IMR-90 (cell line): ENCODE results near the gene RNF148. TPM values are rescaled to one million over a fixed set of nuclear protein-coding genes. Genes with fewer than 3 reads are reported as not detected.

Source experiments
- ATAC-seq: fragments of 200-7000 bp; cut with Tn5 transposase; 2 replicates; pipeline ENCODE4 v1.9.1; 2020; ENCODE audit warnings: low read depth, mild to moderate bottlenecking, moderate library complexity
- BruUV-seq: library from RNA; stranded (reverse); fragments of 400-500 nt; replicated peaks from 2 replicates; lab custom pipeline; 2021; lab: Mats Ljungman, UMichigan
- CTCF ChIA-PET: fragments of 300-600 bp; formaldehyde crosslinking; extraction: SDS; loops from one replicate; lab custom pipeline; 2021; ENCODE audit warnings: antibody characterized with exemption; lab: Yijun Ruan, JAX
- POLR2A ChIA-PET: fragments of 300-600 bp; sonication (Branson Sonifier 250); formaldehyde crosslinking; loops from one replicate; lab custom pipeline; 2022; ENCODE audit warnings: antibody characterized with exemption; ENCODE audit not compliant: unreplicated experiment; lab: Charles Lee
- DNase-seq: peaks from one replicate; pipeline ENCODE4 v3.0.0; 2013
- H2AFZ ChIP-seq: replicated peaks from 2 replicates; pipeline ENCODE3; 2013; ENCODE audit warnings: low read length, mild to moderate bottlenecking; ENCODE audit not compliant: poor library complexity
- H2AK5ac ChIP-seq: 2 replicates; pipeline ENCODE4 v1.6.1; 2013; ENCODE audit warnings: low read depth, low read length, inconsistent platforms
- H2AK9ac ChIP-seq: replicated peaks from 2 replicates; pipeline ENCODE3; 2013; ENCODE audit warnings: mild to moderate bottlenecking, low read depth, low read length, moderate library complexity; ENCODE audit not compliant: poor library complexity
- H2BK120ac ChIP-seq: 2 replicates; pipeline ENCODE4 v1.6.1; 2013; ENCODE audit warnings: low read depth, low read length, inconsistent platforms
- H2BK15ac ChIP-seq: 3 replicates; pipeline ENCODE4 v1.6.1; 2013; ENCODE audit warnings: low read depth, low read length, inconsistent platforms
- H2BK20ac ChIP-seq: 2 replicates; pipeline ENCODE4 v1.6.1; 2013; ENCODE audit warnings: low read depth, mild to moderate bottlenecking, inconsistent platforms, low read length, moderate library complexity
- H2BK5ac ChIP-seq: 2 replicates; pipeline ENCODE4 v1.6.1; 2013; ENCODE audit warnings: mild to moderate bottlenecking, low read depth, low read length, inconsistent platforms; ENCODE audit not compliant: poor library complexity, severe bottlenecking
- H3K14ac ChIP-seq: replicated peaks from 2 replicates; pipeline ENCODE4 v1.6.1; 2013; ENCODE audit warnings: low read depth, low read length, inconsistent platforms
- H3K18ac ChIP-seq: 2 replicates; pipeline ENCODE4 v1.6.1; 2013; ENCODE audit warnings: low read depth, low read length, control low read depth
- H3K23ac ChIP-seq: 2 replicates; pipeline ENCODE4 v1.6.1; 2013; ENCODE audit warnings: low read depth, low read length, inconsistent platforms
- H3K27ac ChIP-seq: 2 replicates; pipeline ENCODE4 v1.5.1; 2013; ENCODE audit warnings: mild to moderate bottlenecking, control low read depth, low read length; ENCODE audit not compliant: insufficient read depth
- H3K27me3 ChIP-seq: 2 replicates; pipeline ENCODE4 v1.6.1; 2013; ENCODE audit warnings: low read length; ENCODE audit not compliant: control insufficient read depth, insufficient read depth
- H3K36me3 ChIP-seq: 2 replicates; pipeline ENCODE4 v1.6.1; 2013; ENCODE audit warnings: low read length, mixed read lengths; ENCODE audit not compliant: control insufficient read depth, insufficient read depth
- H3K4ac ChIP-seq: 2 replicates; pipeline ENCODE4 v1.6.1; 2013; ENCODE audit warnings: low read depth, low read length, inconsistent platforms
- H3K4me1 ChIP-seq: 2 replicates; pipeline ENCODE4 v1.6.1; 2013; ENCODE audit warnings: low read length, mixed read lengths; ENCODE audit not compliant: control insufficient read depth, insufficient read depth
- H3K4me2 ChIP-seq: 2 replicates; pipeline ENCODE4 v1.6.1; 2013; ENCODE audit warnings: low read depth, mild to moderate bottlenecking, control low read depth, low read length, moderate library complexity
- H3K4me3 ChIP-seq: 2 replicates; pipeline ENCODE4 v1.5.1; 2013; ENCODE audit warnings: low read depth, mild to moderate bottlenecking, control low read depth, low read length, moderate library complexity; ENCODE audit not compliant: insufficient read depth
- H3K56ac ChIP-seq: 2 replicates; pipeline ENCODE4 v1.6.1; 2013; ENCODE audit warnings: low read length, inconsistent platforms; ENCODE audit not compliant: insufficient read depth; ENCODE audit errors: extremely low read depth
- H3K79me1 ChIP-seq, 2 experiments: 2 replicates each; pipeline ENCODE4 v1.6.1; 2013; ENCODE audit warnings: low read length in 2 of 2, inconsistent platforms in 1 of 2, low read depth in 1 of 2
- H3K9ac ChIP-seq: 2 replicates; pipeline ENCODE4 v1.6.1; 2013; ENCODE audit warnings: low read depth, low read length, control low read depth
- H3K9me1 ChIP-seq: 2 replicates; pipeline ENCODE4 v1.6.1; 2013; ENCODE audit warnings: low read length, inconsistent platforms; ENCODE audit not compliant: insufficient read depth
- H3K9me3 ChIP-seq: 2 replicates; pipeline ENCODE4 v1.6.1; 2013; ENCODE audit warnings: low read length; ENCODE audit not compliant: control insufficient read depth, insufficient read depth
- H4K20me1 ChIP-seq: 2 replicates; pipeline ENCODE4 v1.6.1; 2013; ENCODE audit warnings: low read length, inconsistent platforms; ENCODE audit not compliant: insufficient read depth
- H4K5ac ChIP-seq: 2 replicates; pipeline ENCODE4 v1.6.1; 2013; ENCODE audit warnings: mild to moderate bottlenecking, low read depth, low read length, control low read depth
- H4K8ac ChIP-seq, 2 experiments: 2 replicates each; pipeline ENCODE4 v1.6.1; 2013; ENCODE audit warnings: low read depth in 2 of 2, low read length in 2 of 2, control low read depth in 1 of 2, inconsistent platforms in 1 of 2
- H4K91ac ChIP-seq: 2 replicates; pipeline ENCODE4 v1.6.1; 2013; ENCODE audit warnings: low read depth, low read length, inconsistent platforms; ENCODE audit not compliant: insufficient read depth
- BHLHE40 ChIP-seq: fragments of 150-350 bp; IDR thresholded peaks from 2 replicates; pipeline ENCODE4 v1.6.1; 2016; ENCODE audit warnings: mild to moderate bottlenecking, low read depth, low read length
- CEBPB ChIP-seq: IDR thresholded peaks from 2 replicates; pipeline ENCODE4 v1.6.1; 2012; ENCODE audit warnings: low read depth, low read length, improper control_type of control experiment
- CHD1 ChIP-seq: IDR thresholded peaks from 2 replicates; pipeline ENCODE4 v1.6.1; 2012; ENCODE audit warnings: low read depth, low read length, improper control_type of control experiment
- MAFK ChIP-seq: IDR thresholded peaks from 2 replicates; pipeline ENCODE4 v1.6.1; 2012; ENCODE audit warnings: low read depth, low read length, improper control_type of control experiment
- MXI1 ChIP-seq: IDR thresholded peaks from 2 replicates; pipeline ENCODE4 v1.6.1; 2012; ENCODE audit warnings: low read depth, mild to moderate bottlenecking, low read length, moderate library complexity, borderline replicate concordance
- NFE2L2 ChIP-seq: fragments of 150-350 bp; IDR thresholded peaks from 2 replicates; pipeline ENCODE4 v1.6.1; 2016; ENCODE audit warnings: low read depth, mild to moderate bottlenecking, low read length
- POLR2A ChIP-seq: IDR thresholded peaks from 2 replicates; pipeline ENCODE4 v1.6.1; 2012; ENCODE audit warnings: mild to moderate bottlenecking, low read depth, low read length
- RAD21 ChIP-seq: IDR thresholded peaks from 2 replicates; pipeline ENCODE4 v1.6.1; 2012; ENCODE audit warnings: low read length, improper control_type of control experiment
- RCOR1 ChIP-seq: IDR thresholded peaks from 2 replicates; pipeline ENCODE4 v1.6.1; 2012; ENCODE audit warnings: mild to moderate bottlenecking, low read length, improper control_type of control experiment; ENCODE audit not compliant: insufficient replicate concordance
- RFX5 ChIP-seq: IDR thresholded peaks from 2 replicates; pipeline ENCODE4 v1.8.0; 2012; ENCODE audit warnings: low read depth, mild to moderate bottlenecking, low read length, moderate library complexity
- WGBS, 2 experiments: methylation state at CpG; one replicate each; pipeline versions ENCODE4 v1.1.5 to v1.1.7; 2013; ENCODE audit warnings: missing lambda C conversion rate in 2 of 2; ENCODE audit not compliant: insufficient read length in 1 of 2; ENCODE audit errors: extremely low coverage in 2 of 2; 5-methylcytosine and 5-hydroxymethylcytosine counted together
- dilution Hi-C: fragments of 300-500 bp; cut with HindIII; formaldehyde crosslinking; loops from one replicate; pipeline ENCODE4 v1.14.3; 2018; ENCODE audit warnings: low sequenced_read_pairs; ENCODE audit not compliant: unreplicated experiment
- in situ Hi-C: fragments of 300-500 bp; cut with MboI; formaldehyde crosslinking; loops from 3 replicates; pipeline ENCODE4 v1.14.3; 2019; ENCODE audit warnings: low sequenced_read_pairs, inconsistent platforms, mixed read lengths
- intact Hi-C: fragments of 100-400 bp; cut with micrococcal nuclease; formaldehyde crosslinking; loops from 2 replicates; pipeline ENCODE4 v1.10.0; 2022
- polyA plus RNA-seq, 3 experiments: library from polyadenylated mRNA; depleted of rRNA; stranded (reverse); fragments of >200 nt; gene quantifications; 2 replicates each; pipeline ENCODE4 v1.2.3, GENCODE V29; 2012; ENCODE audit warnings: low replicate concordance in 1 of 3
- total RNA-seq: library from RNA; depleted of rRNA; stranded (reverse); fragments of >200 nt; gene quantifications from 2 replicates; pipeline ENCODE4 v1.2.3, GENCODE V29; 2012
- TF ChIP-seq, protein P1 (sequence below): conservative IDR thresholded peaks from 2 replicates; pipeline ENCODE4 v1.5.1; 2012; ENCODE audit warnings: mild to moderate bottlenecking, low read depth, low read length, improper control_type of control experiment
- TF ChIP-seq, protein P2 (sequence below): fragments of 150-350 bp; IDR thresholded peaks from 2 replicates; pipeline ENCODE4 v1.6.1; 2017; ENCODE audit warnings: mild to moderate bottlenecking, antibody characterized with exemption, low read length, low read depth

The RNF148 gene
- total and polyA plus RNA-seq, 2 of the 4 experiments (the other 2 are of a cell fraction): not detected

DNA sequence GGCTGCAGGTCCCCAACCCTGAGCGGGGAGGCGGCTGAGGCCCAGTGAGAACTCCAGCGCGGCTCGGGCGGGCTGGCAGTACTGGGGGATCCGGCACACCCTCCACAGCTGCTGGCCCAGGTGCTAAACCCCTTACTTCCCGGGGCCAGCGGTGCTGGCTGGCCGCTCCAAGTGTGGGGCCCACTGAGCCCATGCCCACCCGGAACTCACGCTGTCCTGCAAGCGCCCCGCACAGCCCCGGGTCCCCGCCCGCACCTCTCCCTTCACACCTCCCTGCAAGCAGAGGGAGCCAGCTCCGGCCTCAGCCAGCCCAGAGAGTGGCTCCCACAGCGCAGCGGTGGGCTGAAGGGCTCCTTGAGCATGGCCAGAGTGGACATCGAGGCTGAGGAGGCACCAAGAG, 28.8 kb downstream of the RNF148 start:
- no peak overlapping the region for H3K4ac ChIP-seq
- no peaks in the 10 kb centered on the region for H3K79me1 ChIP-seq
- H3K27me3 ChIP-seq: no peaks in the 10 kb centered on the region
- no peak overlapping the region for H3K9ac ChIP-seq
- no peaks in the 10 kb centered on the region for H3K9me1 ChIP-seq
- H3K18ac ChIP-seq: no peak overlapping the region
- no peaks in the 10 kb centered on the region for H4K20me1 ChIP-seq
- CTCF ChIA-PET: no interaction called here
- H2BK20ac ChIP-seq: no peak overlapping the region
- H3K36me3 ChIP-seq: no peaks in the 10 kb centered on the region
- DNase-seq: no peak
- no peak overlapping the region for H4K91ac ChIP-seq
- H2AFZ ChIP-seq: no peak overlapping the region
- H4K5ac ChIP-seq: no peak overlapping the region
- no peak overlapping the region for H3K4me3 ChIP-seq
- dilution Hi-C loops: no loop called here
- WGBS, 2 experiments: 86% methylated on average over 11 of the region's 21 CpGs; no CpG with 5 or more reads in 1 of the 2 experiments
- BruUV-seq: no TSS peak
- no peak overlapping the region for H2BK15ac ChIP-seq
- H3K14ac ChIP-seq: no peak overlapping the region
- peaks cover 17% of the 10 kb centered on the region for H3K9me3 ChIP-seq
- H2AK5ac ChIP-seq: no peak overlapping the region
- H4K8ac ChIP-seq: no peak overlapping the region
- no peak overlapping the region for H2BK5ac ChIP-seq
- no peak overlapping the region for H2AK9ac ChIP-seq
- no peak overlapping the region for H3K27ac ChIP-seq
- ATAC-seq: no peak
- H2BK120ac ChIP-seq: no peak overlapping the region
- POLR2A ChIA-PET: no interaction called here
- intact Hi-C loops: no loop called here
- in situ Hi-C loops: no loop called here
- TF ChIP-seq RCOR1 (no peak), NFE2L2 (no peak), MXI1 (no peak), RAD21 (no peak), CEBPB (no peak), MAFK (no peak), POLR2A (no peak), CHD1 (no peak), BHLHE40 (no peak), RFX5 (no peak)
- TF ChIP-seq, protein P1, sequence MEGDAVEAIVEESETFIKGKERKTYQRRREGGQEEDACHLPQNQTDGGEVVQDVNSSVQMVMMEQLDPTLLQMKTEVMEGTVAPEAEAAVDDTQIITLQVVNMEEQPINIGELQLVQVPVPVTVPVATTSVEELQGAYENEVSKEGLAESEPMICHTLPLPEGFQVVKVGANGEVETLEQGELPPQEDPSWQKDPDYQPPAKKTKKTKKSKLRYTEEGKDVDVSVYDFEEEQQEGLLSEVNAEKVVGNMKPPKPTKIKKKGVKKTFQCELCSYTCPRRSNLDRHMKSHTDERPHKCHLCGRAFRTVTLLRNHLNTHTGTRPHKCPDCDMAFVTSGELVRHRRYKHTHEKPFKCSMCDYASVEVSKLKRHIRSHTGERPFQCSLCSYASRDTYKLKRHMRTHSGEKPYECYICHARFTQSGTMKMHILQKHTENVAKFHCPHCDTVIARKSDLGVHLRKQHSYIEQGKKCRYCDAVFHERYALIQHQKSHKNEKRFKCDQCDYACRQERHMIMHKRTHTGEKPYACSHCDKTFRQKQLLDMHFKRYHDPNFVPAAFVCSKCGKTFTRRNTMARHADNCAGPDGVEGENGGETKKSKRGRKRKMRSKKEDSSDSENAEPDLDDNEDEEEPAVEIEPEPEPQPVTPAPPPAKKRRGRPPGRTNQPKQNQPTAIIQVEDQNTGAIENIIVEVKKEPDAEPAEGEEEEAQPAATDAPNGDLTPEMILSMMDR: no peak
- TF ChIP-seq, protein P2, sequence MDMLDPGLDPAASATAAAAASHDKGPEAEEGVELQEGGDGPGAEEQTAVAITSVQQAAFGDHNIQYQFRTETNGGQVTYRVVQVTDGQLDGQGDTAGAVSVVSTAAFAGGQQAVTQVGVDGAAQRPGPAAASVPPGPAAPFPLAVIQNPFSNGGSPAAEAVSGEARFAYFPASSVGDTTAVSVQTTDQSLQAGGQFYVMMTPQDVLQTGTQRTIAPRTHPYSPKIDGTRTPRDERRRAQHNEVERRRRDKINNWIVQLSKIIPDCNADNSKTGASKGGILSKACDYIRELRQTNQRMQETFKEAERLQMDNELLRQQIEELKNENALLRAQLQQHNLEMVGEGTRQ: no peak
- no peaks in the 10 kb centered on the region for H3K4me1 ChIP-seq
- H3K23ac ChIP-seq: no peak overlapping the region
- H3K56ac ChIP-seq: no peak overlapping the region
- no peak overlapping the region for H3K4me2 ChIP-seq
